IMR-90 (cell line): ENCODE data around the gene IFNA1. TPM values are rescaled to one million over a fixed set of nuclear protein-coding genes. Genes with fewer than 3 reads are reported as not detected.

Source experiments
- ATAC-seq: fragments of 200-7000 bp; cut with Tn5 transposase; 2 replicates; pipeline ENCODE4 v1.9.1; 2020; ENCODE audit warnings: low read depth, mild to moderate bottlenecking, moderate library complexity
- BruUV-seq: library from RNA; stranded (reverse); fragments of 400-500 nt; replicated peaks from 2 replicates; lab custom pipeline; 2021; lab: Mats Ljungman, UMichigan
- CTCF ChIA-PET: fragments of 300-600 bp; formaldehyde crosslinking; extraction: SDS; loops from one replicate; lab custom pipeline; 2021; ENCODE audit warnings: antibody characterized with exemption; lab: Yijun Ruan, JAX
- POLR2A ChIA-PET: fragments of 300-600 bp; sonication (Branson Sonifier 250); formaldehyde crosslinking; loops from one replicate; lab custom pipeline; 2022; ENCODE audit warnings: antibody characterized with exemption; ENCODE audit not compliant: unreplicated experiment; lab: Charles Lee
- DNase-seq: peaks from one replicate; pipeline ENCODE4 v3.0.0; 2013
- H2AFZ ChIP-seq: replicated peaks from 2 replicates; pipeline ENCODE3; 2013; ENCODE audit warnings: low read length, mild to moderate bottlenecking; ENCODE audit not compliant: poor library complexity
- H2AK5ac ChIP-seq: 2 replicates; pipeline ENCODE4 v1.6.1; 2013; ENCODE audit warnings: low read depth, low read length, inconsistent platforms
- H2AK9ac ChIP-seq: replicated peaks from 2 replicates; pipeline ENCODE3; 2013; ENCODE audit warnings: mild to moderate bottlenecking, low read depth, low read length, moderate library complexity; ENCODE audit not compliant: poor library complexity
- H2BK120ac ChIP-seq: 2 replicates; pipeline ENCODE4 v1.6.1; 2013; ENCODE audit warnings: low read depth, low read length, inconsistent platforms
- H2BK15ac ChIP-seq: 3 replicates; pipeline ENCODE4 v1.6.1; 2013; ENCODE audit warnings: low read depth, low read length, inconsistent platforms
- H2BK20ac ChIP-seq: 2 replicates; pipeline ENCODE4 v1.6.1; 2013; ENCODE audit warnings: low read depth, mild to moderate bottlenecking, inconsistent platforms, low read length, moderate library complexity
- H2BK5ac ChIP-seq: 2 replicates; pipeline ENCODE4 v1.6.1; 2013; ENCODE audit warnings: mild to moderate bottlenecking, low read depth, low read length, inconsistent platforms; ENCODE audit not compliant: poor library complexity, severe bottlenecking
- H3K14ac ChIP-seq: replicated peaks from 2 replicates; pipeline ENCODE4 v1.6.1; 2013; ENCODE audit warnings: low read depth, low read length, inconsistent platforms
- H3K18ac ChIP-seq: 2 replicates; pipeline ENCODE4 v1.6.1; 2013; ENCODE audit warnings: low read depth, low read length, control low read depth
- H3K23ac ChIP-seq: 2 replicates; pipeline ENCODE4 v1.6.1; 2013; ENCODE audit warnings: low read depth, low read length, inconsistent platforms
- H3K27ac ChIP-seq: 2 replicates; pipeline ENCODE4 v1.5.1; 2013; ENCODE audit warnings: mild to moderate bottlenecking, control low read depth, low read length; ENCODE audit not compliant: insufficient read depth
- H3K27me3 ChIP-seq: 2 replicates; pipeline ENCODE4 v1.6.1; 2013; ENCODE audit warnings: low read length; ENCODE audit not compliant: control insufficient read depth, insufficient read depth
- H3K36me3 ChIP-seq: 2 replicates; pipeline ENCODE4 v1.6.1; 2013; ENCODE audit warnings: low read length, mixed read lengths; ENCODE audit not compliant: control insufficient read depth, insufficient read depth
- H3K4ac ChIP-seq: 2 replicates; pipeline ENCODE4 v1.6.1; 2013; ENCODE audit warnings: low read depth, low read length, inconsistent platforms
- H3K4me1 ChIP-seq: 2 replicates; pipeline ENCODE4 v1.6.1; 2013; ENCODE audit warnings: low read length, mixed read lengths; ENCODE audit not compliant: control insufficient read depth, insufficient read depth
- H3K4me2 ChIP-seq: 2 replicates; pipeline ENCODE4 v1.6.1; 2013; ENCODE audit warnings: low read depth, mild to moderate bottlenecking, control low read depth, low read length, moderate library complexity
- H3K4me3 ChIP-seq: 2 replicates; pipeline ENCODE4 v1.5.1; 2013; ENCODE audit warnings: low read depth, mild to moderate bottlenecking, control low read depth, low read length, moderate library complexity; ENCODE audit not compliant: insufficient read depth
- H3K56ac ChIP-seq: 2 replicates; pipeline ENCODE4 v1.6.1; 2013; ENCODE audit warnings: low read length, inconsistent platforms; ENCODE audit not compliant: insufficient read depth; ENCODE audit errors: extremely low read depth
- H3K79me1 ChIP-seq, 2 experiments: 2 replicates each; pipeline ENCODE4 v1.6.1; 2013; ENCODE audit warnings: low read length in 2 of 2, inconsistent platforms in 1 of 2, low read depth in 1 of 2
- H3K9ac ChIP-seq: 2 replicates; pipeline ENCODE4 v1.6.1; 2013; ENCODE audit warnings: low read depth, low read length, control low read depth
- H3K9me1 ChIP-seq: 2 replicates; pipeline ENCODE4 v1.6.1; 2013; ENCODE audit warnings: low read length, inconsistent platforms; ENCODE audit not compliant: insufficient read depth
- H3K9me3 ChIP-seq: 2 replicates; pipeline ENCODE4 v1.6.1; 2013; ENCODE audit warnings: low read length; ENCODE audit not compliant: control insufficient read depth, insufficient read depth
- H4K20me1 ChIP-seq: 2 replicates; pipeline ENCODE4 v1.6.1; 2013; ENCODE audit warnings: low read length, inconsistent platforms; ENCODE audit not compliant: insufficient read depth
- H4K5ac ChIP-seq: 2 replicates; pipeline ENCODE4 v1.6.1; 2013; ENCODE audit warnings: mild to moderate bottlenecking, low read depth, low read length, control low read depth
- H4K8ac ChIP-seq, 2 experiments: 2 replicates each; pipeline ENCODE4 v1.6.1; 2013; ENCODE audit warnings: low read depth in 2 of 2, low read length in 2 of 2, control low read depth in 1 of 2, inconsistent platforms in 1 of 2
- H4K91ac ChIP-seq: 2 replicates; pipeline ENCODE4 v1.6.1; 2013; ENCODE audit warnings: low read depth, low read length, inconsistent platforms; ENCODE audit not compliant: insufficient read depth
- CEBPB ChIP-seq: IDR thresholded peaks from 2 replicates; pipeline ENCODE4 v1.6.1; 2012; ENCODE audit warnings: low read depth, low read length, improper control_type of control experiment
- CHD1 ChIP-seq: IDR thresholded peaks from 2 replicates; pipeline ENCODE4 v1.6.1; 2012; ENCODE audit warnings: low read depth, low read length, improper control_type of control experiment
- FOS ChIP-seq: fragments of 150-350 bp; IDR thresholded peaks from 2 replicates; pipeline ENCODE4 v1.6.1; 2016; ENCODE audit warnings: low read depth, low read length
- MXI1 ChIP-seq: IDR thresholded peaks from 2 replicates; pipeline ENCODE4 v1.6.1; 2012; ENCODE audit warnings: low read depth, mild to moderate bottlenecking, low read length, moderate library complexity, borderline replicate concordance
- RAD21 ChIP-seq: IDR thresholded peaks from 2 replicates; pipeline ENCODE4 v1.6.1; 2012; ENCODE audit warnings: low read length, improper control_type of control experiment
- RFX5 ChIP-seq: IDR thresholded peaks from 2 replicates; pipeline ENCODE4 v1.8.0; 2012; ENCODE audit warnings: low read depth, mild to moderate bottlenecking, low read length, moderate library complexity
- SMC3 ChIP-seq: fragments of 150-350 bp; IDR thresholded peaks from 2 replicates; pipeline ENCODE4 v1.6.1; 2016; ENCODE audit warnings: low read depth, mild to moderate bottlenecking, antibody characterized with exemption, low read length, moderate library complexity
- WGBS, 2 experiments: methylation state at CpG; one replicate each; pipeline versions ENCODE4 v1.1.5 to v1.1.7; 2013; ENCODE audit warnings: missing lambda C conversion rate in 2 of 2; ENCODE audit not compliant: insufficient read length in 1 of 2; ENCODE audit errors: extremely low coverage in 2 of 2; 5-methylcytosine and 5-hydroxymethylcytosine counted together
- dilution Hi-C: fragments of 300-500 bp; cut with HindIII; formaldehyde crosslinking; loops from one replicate; pipeline ENCODE4 v1.14.3; 2018; ENCODE audit warnings: low sequenced_read_pairs; ENCODE audit not compliant: unreplicated experiment
- in situ Hi-C: fragments of 300-500 bp; cut with MboI; formaldehyde crosslinking; loops from 3 replicates; pipeline ENCODE4 v1.14.3; 2019; ENCODE audit warnings: low sequenced_read_pairs, inconsistent platforms, mixed read lengths
- intact Hi-C: fragments of 100-400 bp; cut with micrococcal nuclease; formaldehyde crosslinking; loops from 2 replicates; pipeline ENCODE4 v1.10.0; 2022
- polyA plus RNA-seq, 3 experiments: library from polyadenylated mRNA; depleted of rRNA; stranded (reverse); fragments of >200 nt; gene quantifications; 2 replicates each; pipeline ENCODE4 v1.2.3, GENCODE V29; 2012; ENCODE audit warnings: low replicate concordance in 1 of 3
- total RNA-seq: library from RNA; depleted of rRNA; stranded (reverse); fragments of >200 nt; gene quantifications from 2 replicates; pipeline ENCODE4 v1.2.3, GENCODE V29; 2012
- TF ChIP-seq, protein P1 (sequence below): fragments of 150-350 bp; IDR thresholded peaks from 2 replicates; pipeline ENCODE4 v1.6.1; 2017; ENCODE audit warnings: mild to moderate bottlenecking, antibody characterized with exemption, low read length, low read depth

IFNA1 gene
- total and polyA plus RNA-seq, 2 of the 4 experiments (the other 2 are of a cell fraction) = not detected

DNA sequence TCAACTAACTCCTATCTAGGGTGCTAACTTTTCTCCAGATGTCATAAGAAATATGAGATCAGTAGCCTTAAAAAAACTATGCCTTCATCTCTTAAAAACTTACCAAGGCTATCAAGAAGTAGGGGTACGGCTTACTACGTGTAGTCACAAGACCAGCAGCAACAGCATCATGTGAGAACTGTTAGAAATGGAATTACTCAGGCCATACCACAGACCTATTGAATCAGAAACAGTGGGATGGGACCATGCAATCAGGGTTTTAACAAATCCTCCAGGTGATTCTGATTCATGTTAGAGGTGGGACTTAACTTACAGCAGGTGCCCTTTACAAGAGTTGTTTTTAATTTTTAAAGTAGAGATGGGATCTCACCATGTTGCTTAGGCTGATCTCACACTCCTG lies 37.2 kb downstream of the IFNA1 start:
- ChIA-PET CTCF (no interaction called here), POLR2A (no interaction called here)
- DNase-seq (no peak), ATAC-seq (no peak)
- Histone ChIP-seq H4K5ac (no peak overlapping the region), H4K20me1 (no peaks in the 10 kb centered on the region), H3K4ac (no peak overlapping the region), H2AFZ (no peak overlapping the region), H3K23ac (no peak overlapping the region), H3K79me1 (no peaks in the 10 kb centered on the region; a peak in 2 of 4 replicates), H4K8ac (no peak overlapping the region), H2BK20ac (no peak overlapping the region), H2BK120ac (no peak overlapping the region), H3K14ac (no peak overlapping the region), H3K9me1 (no peaks in the 10 kb centered on the region; the same call in 1 of the 2 replicates), H3K4me1 (no peaks in the 10 kb centered on the region), H3K4me3 (no peak overlapping the region), H4K91ac (no peak overlapping the region), H3K36me3 (peaks cover 3% of the 10 kb centered on the region; the same call in 1 of the 2 replicates), H2BK15ac (no peak overlapping the region), H3K9ac (no peak overlapping the region), H2AK5ac (no peak overlapping the region), H3K18ac (no peak overlapping the region), H3K27ac (no peak overlapping the region), H3K4me2 (no peak overlapping the region), H2BK5ac (no peak overlapping the region), H3K56ac (no peak overlapping the region), H2AK9ac (no peak overlapping the region), H3K27me3 (no peaks in the 10 kb centered on the region), H3K9me3 (no peaks in the 10 kb centered on the region)
- no CpG with 5 or more reads among the region's 2 CpGs for WGBS, 2 experiments
- dilution Hi-C loops (no loop called here), intact Hi-C loops (no loop called here), in situ Hi-C loops (no loop called here)
- BruUV-seq = no TSS peak
- TF ChIP-seq MXI1 (no peak), FOS (no peak), RFX5 (no peak), CEBPB (no peak), SMC3 (no peak), CHD1 (no peak), RAD21 (no peak)
- TF ChIP-seq, protein P1, sequence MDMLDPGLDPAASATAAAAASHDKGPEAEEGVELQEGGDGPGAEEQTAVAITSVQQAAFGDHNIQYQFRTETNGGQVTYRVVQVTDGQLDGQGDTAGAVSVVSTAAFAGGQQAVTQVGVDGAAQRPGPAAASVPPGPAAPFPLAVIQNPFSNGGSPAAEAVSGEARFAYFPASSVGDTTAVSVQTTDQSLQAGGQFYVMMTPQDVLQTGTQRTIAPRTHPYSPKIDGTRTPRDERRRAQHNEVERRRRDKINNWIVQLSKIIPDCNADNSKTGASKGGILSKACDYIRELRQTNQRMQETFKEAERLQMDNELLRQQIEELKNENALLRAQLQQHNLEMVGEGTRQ = no peak
